ENCODE results near the gene RAB20. TPM values are rescaled to one million over a fixed set of nuclear protein-coding genes. Genes with fewer than 3 reads are reported as not detected.

The RAB20 gene
- total RNA-seq, 1 experiment from 2014 or later = 7.9 TPM

DNA sequence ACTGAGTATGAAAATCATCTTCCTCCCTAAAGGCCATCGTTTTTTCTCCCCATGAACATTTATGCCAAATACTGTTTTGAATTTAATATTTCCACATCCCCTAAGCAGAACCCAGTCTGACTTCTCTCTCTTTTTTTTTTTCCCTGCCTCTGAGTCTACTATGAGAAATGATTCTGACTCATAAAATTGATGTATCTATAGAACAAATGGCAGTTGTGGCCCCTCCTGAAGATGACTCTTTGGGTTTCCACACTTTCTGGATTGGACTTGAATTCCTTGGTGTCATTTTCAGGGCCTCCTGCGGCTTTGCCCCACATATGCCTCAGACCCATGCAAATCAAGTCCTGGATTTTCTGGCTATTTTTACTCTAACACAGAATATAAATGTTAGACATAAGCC is 31.1 kb upstream of the RAB20 start:
- ChIA-PET CTCF (no interaction called here), POLR2A (interaction anchor here (0.7 kb wide), 1 partner anchor 137 kb away, joined by 3 read pairs; no protein-coding TSS in a partner anchor)
- TF ChIP-seq TCF7L2 (IDR thresholded peaks at IDR 0.05; ENCODE audit: low read depth, low read length) = no peak
- TF ChIP-seq POLR2AphosphoS5 (IDR thresholded peaks at IDR 0.05; ENCODE audit: low read depth, low read length) = no peak
- TF ChIP-seq, protein P1, sequence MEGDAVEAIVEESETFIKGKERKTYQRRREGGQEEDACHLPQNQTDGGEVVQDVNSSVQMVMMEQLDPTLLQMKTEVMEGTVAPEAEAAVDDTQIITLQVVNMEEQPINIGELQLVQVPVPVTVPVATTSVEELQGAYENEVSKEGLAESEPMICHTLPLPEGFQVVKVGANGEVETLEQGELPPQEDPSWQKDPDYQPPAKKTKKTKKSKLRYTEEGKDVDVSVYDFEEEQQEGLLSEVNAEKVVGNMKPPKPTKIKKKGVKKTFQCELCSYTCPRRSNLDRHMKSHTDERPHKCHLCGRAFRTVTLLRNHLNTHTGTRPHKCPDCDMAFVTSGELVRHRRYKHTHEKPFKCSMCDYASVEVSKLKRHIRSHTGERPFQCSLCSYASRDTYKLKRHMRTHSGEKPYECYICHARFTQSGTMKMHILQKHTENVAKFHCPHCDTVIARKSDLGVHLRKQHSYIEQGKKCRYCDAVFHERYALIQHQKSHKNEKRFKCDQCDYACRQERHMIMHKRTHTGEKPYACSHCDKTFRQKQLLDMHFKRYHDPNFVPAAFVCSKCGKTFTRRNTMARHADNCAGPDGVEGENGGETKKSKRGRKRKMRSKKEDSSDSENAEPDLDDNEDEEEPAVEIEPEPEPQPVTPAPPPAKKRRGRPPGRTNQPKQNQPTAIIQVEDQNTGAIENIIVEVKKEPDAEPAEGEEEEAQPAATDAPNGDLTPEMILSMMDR (IDR thresholded peaks at IDR 0.05) = no peak
- TF ChIP-seq, protein P2, sequence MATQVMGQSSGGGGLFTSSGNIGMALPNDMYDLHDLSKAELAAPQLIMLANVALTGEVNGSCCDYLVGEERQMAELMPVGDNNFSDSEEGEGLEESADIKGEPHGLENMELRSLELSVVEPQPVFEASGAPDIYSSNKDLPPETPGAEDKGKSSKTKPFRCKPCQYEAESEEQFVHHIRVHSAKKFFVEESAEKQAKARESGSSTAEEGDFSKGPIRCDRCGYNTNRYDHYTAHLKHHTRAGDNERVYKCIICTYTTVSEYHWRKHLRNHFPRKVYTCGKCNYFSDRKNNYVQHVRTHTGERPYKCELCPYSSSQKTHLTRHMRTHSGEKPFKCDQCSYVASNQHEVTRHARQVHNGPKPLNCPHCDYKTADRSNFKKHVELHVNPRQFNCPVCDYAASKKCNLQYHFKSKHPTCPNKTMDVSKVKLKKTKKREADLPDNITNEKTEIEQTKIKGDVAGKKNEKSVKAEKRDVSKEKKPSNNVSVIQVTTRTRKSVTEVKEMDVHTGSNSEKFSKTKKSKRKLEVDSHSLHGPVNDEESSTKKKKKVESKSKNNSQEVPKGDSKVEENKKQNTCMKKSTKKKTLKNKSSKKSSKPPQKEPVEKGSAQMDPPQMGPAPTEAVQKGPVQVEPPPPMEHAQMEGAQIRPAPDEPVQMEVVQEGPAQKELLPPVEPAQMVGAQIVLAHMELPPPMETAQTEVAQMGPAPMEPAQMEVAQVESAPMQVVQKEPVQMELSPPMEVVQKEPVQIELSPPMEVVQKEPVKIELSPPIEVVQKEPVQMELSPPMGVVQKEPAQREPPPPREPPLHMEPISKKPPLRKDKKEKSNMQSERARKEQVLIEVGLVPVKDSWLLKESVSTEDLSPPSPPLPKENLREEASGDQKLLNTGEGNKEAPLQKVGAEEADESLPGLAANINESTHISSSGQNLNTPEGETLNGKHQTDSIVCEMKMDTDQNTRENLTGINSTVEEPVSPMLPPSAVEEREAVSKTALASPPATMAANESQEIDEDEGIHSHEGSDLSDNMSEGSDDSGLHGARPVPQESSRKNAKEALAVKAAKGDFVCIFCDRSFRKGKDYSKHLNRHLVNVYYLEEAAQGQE (IDR thresholded peaks at IDR 0.05; ENCODE audit: insufficient read depth in 1 of 2, low read depth in 2 of 2, low read length in 1 of 2) = no peak
- TF ChIP-seq SIN3A (IDR thresholded peaks at IDR 0.05; ENCODE audit: borderline replicate concordance, insufficient read depth, low read depth, low read length) = no peak
- Histone ChIP-seq H3K4me3 (ENCODE audit: low read depth in 2 of 2, low read length in 2 of 2) (no peak overlapping the region), H3K9me3 (ENCODE audit: control insufficient read depth, insufficient read depth, low read depth, low read length) (no peaks in the 10 kb centered on the region), H3K27me3 (ENCODE audit: control insufficient read depth, insufficient read depth, low read length) (no peaks in the 10 kb centered on the region), H3K36me3 (ENCODE audit: control insufficient read depth, insufficient read depth, low read length) (no peaks in the 10 kb centered on the region), H3K27ac (ENCODE audit: low read length) (no peak overlapping the region), H3K4me1 (ENCODE audit: control insufficient read depth, insufficient read depth, low read length) (no peaks in the 10 kb centered on the region)
- in situ Hi-C loops (cut with HindIII; ENCODE audit: low pct_unique_long_range_greater_than_20kb, low sequenced_read_pairs) = no loop called here
- no peak for DNase-seq (ENCODE audit: low read depth, low spot score)
- BruUV-seq (replicated peaks) = no TSS peak
- ATAC-seq = no peak
- intact Hi-C loops (cut with micrococcal nuclease; ENCODE audit: unreplicated experiment) = no loop called here

GRCh38 chr13:110590577-110590976 is 29.1 kb upstream of the RAB20 start:
- BruUV-seq (replicated peaks) = no TSS peak
- in situ Hi-C loops (cut with HindIII; ENCODE audit: low pct_unique_long_range_greater_than_20kb, low sequenced_read_pairs) = no loop called here
- no peak for ATAC-seq

More at GRCh38 chr13:110590577-110590976, 29.1 kb upstream of the RAB20 start:
- TF ChIP-seq, protein P2 (IDR thresholded peaks at IDR 0.05; ENCODE audit: insufficient read depth in 1 of 2, low read depth in 2 of 2, low read length in 1 of 2) = no peak
- TF ChIP-seq, protein P1 (IDR thresholded peaks at IDR 0.05) = no peak
- TF ChIP-seq SIN3A (IDR thresholded peaks at IDR 0.05; ENCODE audit: borderline replicate concordance, insufficient read depth, low read depth, low read length) (no peak), TCF7L2 (IDR thresholded peaks at IDR 0.05; ENCODE audit: low read depth, low read length) (no peak), POLR2AphosphoS5 (IDR thresholded peaks at IDR 0.05; ENCODE audit: low read depth, low read length) (no peak)
- Histone ChIP-seq H3K27me3 (ENCODE audit: control insufficient read depth, insufficient read depth, low read length) (no peaks in the 10 kb centered on the region), H3K4me1 (ENCODE audit: control insufficient read depth, insufficient read depth, low read length) (no peaks in the 10 kb centered on the region), H3K4me3 (ENCODE audit: low read depth in 2 of 2, low read length in 2 of 2) (no peak overlapping the region), H3K27ac (ENCODE audit: low read length) (no peak overlapping the region), H3K9me3 (ENCODE audit: control insufficient read depth, insufficient read depth, low read depth, low read length) (no peaks in the 10 kb centered on the region), H3K36me3 (ENCODE audit: control insufficient read depth, insufficient read depth, low read length) (no peaks in the 10 kb centered on the region)
- CTCF ChIA-PET = no interaction called here
- intact Hi-C loops (cut with micrococcal nuclease; ENCODE audit: unreplicated experiment) = no loop called here
- DNase-seq (ENCODE audit: low read depth, low spot score) = no peak
- POLR2A ChIA-PET = no interaction called here
